Measurements from ENCODE around the gene CTSL.

The CTSL gene

GRCh38 chr9:87714819-87715218, 11.1 kb upstream of the CTSL start (continued):
- no peak for TF ChIP-seq ZNF565 (CRISPR knock-in tag; conservative IDR thresholded peaks at IDR 0.05; ENCODE audit: low read depth)
- TF ChIP-seq ZFP30 (CRISPR knock-in tag; IDR thresholded peaks at IDR 0.05): no peak
- TF ChIP-seq TOX (CRISPR knock-in tag; IDR thresholded peaks at IDR 0.05; ENCODE audit: borderline replicate concordance): no peak
- TF ChIP-seq ZFP3 (CRISPR knock-in tag; IDR thresholded peaks at IDR 0.05): no peak
- no peak for TF ChIP-seq ZNF8 (CRISPR knock-in tag; IDR thresholded peaks at IDR 0.05)
- TF ChIP-seq PPARA (CRISPR knock-in tag; IDR thresholded peaks at IDR 0.05; ENCODE audit: borderline replicate concordance): no peak
- no peak for TF ChIP-seq ARNTL (CRISPR knock-in tag; IDR thresholded peaks at IDR 0.05; ENCODE audit: borderline replicate concordance, low read depth)
- TF ChIP-seq POU6F1 (CRISPR knock-in tag; IDR thresholded peaks at IDR 0.05; ENCODE audit: borderline replicate concordance, low read depth): no peak

GRCh38 chr9:87716141-87716540, 9.8 kb upstream of the CTSL start:
- no peak for TF ChIP-seq ESRRG (CRISPR knock-in tag; IDR thresholded peaks at IDR 0.05)
- TF ChIP-seq TCF4 (CRISPR knock-in tag; IDR thresholded peaks at IDR 0.05; ENCODE audit: borderline replicate concordance): no peak
- TF ChIP-seq POU6F1 (CRISPR knock-in tag; IDR thresholded peaks at IDR 0.05; ENCODE audit: borderline replicate concordance, low read depth): no peak
- no peak for TF ChIP-seq CSDC2 (CRISPR knock-in tag; IDR thresholded peaks at IDR 0.05)
- TF ChIP-seq ZFP3 (CRISPR knock-in tag; IDR thresholded peaks at IDR 0.05): no peak
- no peak for TF ChIP-seq GLIS3 (CRISPR knock-in tag; IDR thresholded peaks at IDR 0.05)
- no peak for TF ChIP-seq ZNF70 (CRISPR knock-in tag; IDR thresholded peaks at IDR 0.05)
- TF ChIP-seq ZC3H10 (CRISPR knock-in tag; IDR thresholded peaks at IDR 0.05): no peak
- TF ChIP-seq PPARA (CRISPR knock-in tag; IDR thresholded peaks at IDR 0.05; ENCODE audit: borderline replicate concordance): no peak
- no peak for TF ChIP-seq CREB5 (CRISPR knock-in tag; IDR thresholded peaks at IDR 0.05; ENCODE audit: low read depth)
- no peak for TF ChIP-seq OSR1 (CRISPR knock-in tag; IDR thresholded peaks at IDR 0.05)
- no peak for TF ChIP-seq ZNF565 (CRISPR knock-in tag; conservative IDR thresholded peaks at IDR 0.05; ENCODE audit: low read depth)
- no peak for TF ChIP-seq ZNF8 (CRISPR knock-in tag; IDR thresholded peaks at IDR 0.05)
- TF ChIP-seq ARNTL (CRISPR knock-in tag; IDR thresholded peaks at IDR 0.05; ENCODE audit: borderline replicate concordance, low read depth): no peak
- ATAC-seq: no peak

DNA sequence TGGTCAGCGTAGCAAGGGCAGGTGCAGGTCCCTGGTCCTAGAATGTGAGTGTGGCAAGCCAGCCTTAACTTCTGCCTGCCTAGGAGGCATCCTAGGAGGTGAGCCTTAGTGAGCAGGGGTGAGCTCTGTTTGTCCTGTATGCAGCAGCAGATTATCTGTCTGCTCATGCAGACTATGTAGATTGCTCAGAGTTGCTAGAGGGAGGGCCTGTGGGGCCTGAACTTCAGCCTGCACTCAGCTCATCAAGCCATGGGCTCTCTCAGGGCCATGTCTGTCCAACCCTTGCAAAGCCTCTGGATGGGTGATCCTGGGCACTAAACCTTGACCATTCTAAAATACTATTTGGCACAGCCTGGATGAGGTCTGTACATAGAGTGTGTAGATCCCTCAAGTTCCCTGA, 8.5 kb upstream of the CTSL start:
- TF ChIP-seq, protein P1, sequence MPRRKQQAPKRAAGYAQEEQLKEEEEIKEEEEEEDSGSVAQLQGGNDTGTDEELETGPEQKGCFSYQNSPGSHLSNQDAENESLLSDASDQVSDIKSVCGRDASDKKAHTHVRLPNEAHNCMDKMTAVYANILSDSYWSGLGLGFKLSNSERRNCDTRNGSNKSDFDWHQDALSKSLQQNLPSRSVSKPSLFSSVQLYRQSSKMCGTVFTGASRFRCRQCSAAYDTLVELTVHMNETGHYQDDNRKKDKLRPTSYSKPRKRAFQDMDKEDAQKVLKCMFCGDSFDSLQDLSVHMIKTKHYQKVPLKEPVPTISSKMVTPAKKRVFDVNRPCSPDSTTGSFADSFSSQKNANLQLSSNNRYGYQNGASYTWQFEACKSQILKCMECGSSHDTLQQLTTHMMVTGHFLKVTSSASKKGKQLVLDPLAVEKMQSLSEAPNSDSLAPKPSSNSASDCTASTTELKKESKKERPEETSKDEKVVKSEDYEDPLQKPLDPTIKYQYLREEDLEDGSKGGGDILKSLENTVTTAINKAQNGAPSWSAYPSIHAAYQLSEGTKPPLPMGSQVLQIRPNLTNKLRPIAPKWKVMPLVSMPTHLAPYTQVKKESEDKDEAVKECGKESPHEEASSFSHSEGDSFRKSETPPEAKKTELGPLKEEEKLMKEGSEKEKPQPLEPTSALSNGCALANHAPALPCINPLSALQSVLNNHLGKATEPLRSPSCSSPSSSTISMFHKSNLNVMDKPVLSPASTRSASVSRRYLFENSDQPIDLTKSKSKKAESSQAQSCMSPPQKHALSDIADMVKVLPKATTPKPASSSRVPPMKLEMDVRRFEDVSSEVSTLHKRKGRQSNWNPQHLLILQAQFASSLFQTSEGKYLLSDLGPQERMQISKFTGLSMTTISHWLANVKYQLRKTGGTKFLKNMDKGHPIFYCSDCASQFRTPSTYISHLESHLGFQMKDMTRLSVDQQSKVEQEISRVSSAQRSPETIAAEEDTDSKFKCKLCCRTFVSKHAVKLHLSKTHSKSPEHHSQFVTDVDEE (CRISPR knock-in tag; IDR thresholded peaks at IDR 0.05): no peak
- TF ChIP-seq GLIS3 (CRISPR knock-in tag; IDR thresholded peaks at IDR 0.05) (no peak), ZNF70 (CRISPR knock-in tag; IDR thresholded peaks at IDR 0.05) (no peak), BACH2 (CRISPR knock-in tag; IDR thresholded peaks at IDR 0.05; ENCODE audit: borderline replicate concordance) (no peak), ARNTL (CRISPR knock-in tag; IDR thresholded peaks at IDR 0.05; ENCODE audit: borderline replicate concordance, low read depth) (no peak), CSRNP3 (CRISPR knock-in tag; IDR thresholded peaks at IDR 0.05) (no peak), PATZ1 (CRISPR knock-in tag; IDR thresholded peaks at IDR 0.05; ENCODE audit: borderline replicate concordance) (no peak), ZNF8 (CRISPR knock-in tag; IDR thresholded peaks at IDR 0.05) (no peak), POU6F1 (CRISPR knock-in tag; IDR thresholded peaks at IDR 0.05; ENCODE audit: borderline replicate concordance, low read depth) (no peak), ESRRG (CRISPR knock-in tag; IDR thresholded peaks at IDR 0.05) (no peak), ZNF565 (CRISPR knock-in tag; conservative IDR thresholded peaks at IDR 0.05; ENCODE audit: low read depth) (no peak), ZFP30 (CRISPR knock-in tag; IDR thresholded peaks at IDR 0.05) (no peak), SNAI2 (CRISPR knock-in tag; IDR thresholded peaks at IDR 0.05) (no peak), CSDC2 (CRISPR knock-in tag; IDR thresholded peaks at IDR 0.05) (no peak), ISL1 (CRISPR knock-in tag; IDR thresholded peaks at IDR 0.05) (no peak), ZFP3 (CRISPR knock-in tag; IDR thresholded peaks at IDR 0.05) (no peak), OSR1 (CRISPR knock-in tag; IDR thresholded peaks at IDR 0.05) (no peak), TOX (CRISPR knock-in tag; IDR thresholded peaks at IDR 0.05; ENCODE audit: borderline replicate concordance) (no peak)
- ATAC-seq: no peak
